HG02798 (cell line): ENCODE measurements around the gene TMEM213.
"Not testable (repeated sequence)": the region's sequence is repeated elsewhere in the genome, so short reads cannot be mapped to it uniquely, and the experiment has no call there.

Experiments used
- ATAC-seq: cut with Tn5 transposase; IDR thresholded peaks from one replicate; pipeline ENCODE4 v1.9.1; 2021; ENCODE audit warnings: mild to moderate bottlenecking; ENCODE audit not compliant: unreplicated experiment, poor library complexity

Gene TMEM213

GRCh38 chr7:138796038-138796615, 1.7 kb upstream of the TMEM213 start:
- peak; percentile 45 for ATAC-seq

- ATAC-seq: not testable (repeated sequence)
Observed at GRCh38 chr7:138797046-138797445, 748 bp upstream of the TMEM213 start.

DNA sequence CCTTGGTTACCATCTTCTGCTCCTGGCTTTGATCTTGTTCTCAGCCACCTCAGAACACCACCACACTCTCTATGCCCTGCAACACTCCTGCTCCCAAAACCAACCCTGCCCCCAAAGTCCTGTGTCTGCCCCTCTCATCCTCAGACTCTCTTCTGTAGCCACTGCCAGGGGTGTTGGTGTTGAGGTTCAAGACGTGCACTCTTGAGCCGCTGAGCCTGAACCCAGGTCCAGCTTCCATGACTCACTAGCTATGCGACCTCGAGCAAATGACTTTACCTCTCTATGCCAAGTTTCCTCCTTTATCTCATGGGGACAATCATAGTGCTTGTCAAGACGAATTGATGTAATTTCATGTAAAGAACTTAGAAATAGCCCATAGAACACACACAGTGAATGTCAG, 1.0 kb downstream of the TMEM213 start:
- ATAC-seq: no peak

DNA sequence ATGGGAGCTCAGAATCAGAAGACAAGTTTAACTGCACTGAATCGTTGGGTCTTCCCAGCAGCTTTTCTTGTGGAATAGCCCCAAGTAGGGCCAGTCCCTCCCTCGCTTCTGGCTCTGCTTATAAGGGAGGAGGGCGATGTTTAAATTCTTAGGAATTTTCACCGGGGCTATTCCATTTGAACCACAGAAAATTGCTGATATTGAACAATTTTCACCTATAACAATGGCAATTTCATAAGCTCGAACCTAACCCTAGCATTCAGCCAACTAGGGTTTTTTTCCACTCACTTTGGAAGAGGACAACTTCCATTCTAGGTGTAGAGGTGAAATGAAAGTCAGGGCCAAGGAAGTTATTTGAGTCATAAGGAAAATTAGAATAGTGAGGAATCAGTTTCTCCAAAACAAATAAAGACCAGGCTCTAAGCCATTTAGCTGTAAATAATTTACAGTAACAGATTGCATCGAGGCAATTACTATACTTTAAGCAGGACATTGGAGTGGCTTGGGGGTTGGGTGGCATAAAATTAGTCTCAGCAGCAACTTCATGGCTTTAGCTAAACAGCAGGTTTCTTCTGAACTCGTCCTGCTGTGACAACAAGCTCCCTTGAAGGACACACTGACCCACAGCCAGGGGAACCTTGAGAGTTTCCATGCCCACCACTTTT, 1.7 kb downstream of the TMEM213 start:
- ATAC-seq: no peak

GRCh38 chr7:138801256-138801655, 3.5 kb downstream of the TMEM213 start:
- no peak for ATAC-seq

GRCh38 chr7:138802706-138803105, 4.9 kb downstream of the TMEM213 start:
- no peak for ATAC-seq

DNA sequence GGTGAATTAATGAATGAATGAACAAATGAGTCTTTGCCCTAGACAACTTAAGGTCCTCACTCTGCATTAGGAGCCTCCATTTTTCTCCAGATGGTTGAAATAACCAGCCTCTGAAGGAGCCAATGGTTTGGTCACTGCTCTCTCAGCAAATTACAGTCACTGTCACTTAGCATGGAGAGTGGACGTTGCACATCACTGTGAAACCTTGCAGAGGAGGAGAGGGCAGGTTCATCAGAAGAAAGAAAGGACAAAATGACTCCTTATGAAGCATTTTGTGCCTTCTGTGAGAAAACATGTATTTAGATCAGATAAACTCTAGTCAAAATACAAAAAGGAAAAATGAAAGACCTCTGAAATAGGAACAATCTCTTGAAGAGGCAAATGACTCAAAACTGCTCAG, 6.8 kb downstream of the TMEM213 start:
- ATAC-seq: no peak

DNA sequence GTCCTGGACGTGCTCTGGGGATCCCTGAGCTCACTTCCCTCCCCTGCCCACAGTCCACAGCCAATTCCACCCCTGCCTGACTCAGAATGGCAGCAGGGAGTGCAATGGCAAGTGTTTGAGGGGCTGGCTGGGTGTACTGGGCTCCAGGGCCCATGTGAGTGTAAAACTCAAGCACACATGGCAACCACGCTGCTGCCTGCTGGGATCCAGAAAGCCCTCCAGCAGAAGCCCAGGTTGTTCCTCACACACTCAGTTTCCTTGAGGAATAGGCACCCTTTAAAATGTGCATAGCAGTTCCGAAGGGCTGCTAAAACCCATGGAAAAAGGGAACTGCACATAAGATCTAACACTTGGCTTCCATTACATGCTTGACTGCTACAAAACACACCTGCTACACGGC, 11.6 kb downstream of the TMEM213 start:
- ATAC-seq: no peak

DNA sequence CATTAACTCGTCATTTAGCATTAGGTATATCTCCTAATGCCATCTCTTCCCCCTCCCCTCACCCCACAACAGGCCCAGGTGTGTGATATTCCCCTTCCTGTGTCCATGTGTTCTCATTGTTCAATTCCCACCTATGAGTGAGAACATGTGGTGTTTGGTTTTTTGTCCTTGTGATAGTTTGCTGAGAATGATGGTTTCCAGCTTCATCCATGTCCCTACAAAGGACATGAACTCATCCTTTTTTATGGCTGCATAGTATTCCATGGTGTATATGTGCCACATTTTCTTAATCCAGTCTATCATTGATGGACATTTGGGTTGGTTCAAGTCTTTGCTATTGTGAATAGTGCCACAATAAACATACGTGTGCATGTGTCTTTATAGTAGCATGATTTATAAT, 13.5 kb downstream of the TMEM213 start:
- not testable (repeated sequence) for ATAC-seq

- ATAC-seq: no peak
Observed at GRCh38 chr7:138813945-138814344, 16.2 kb downstream of the TMEM213 start.

- ATAC-seq: no peak
Observed at GRCh38 chr7:138814816-138815332, 17.1 kb downstream of the TMEM213 start.

- no peak for ATAC-seq
Observed at GRCh38 chr7:138816650-138817049, 18.9 kb downstream of the TMEM213 start.

DNA sequence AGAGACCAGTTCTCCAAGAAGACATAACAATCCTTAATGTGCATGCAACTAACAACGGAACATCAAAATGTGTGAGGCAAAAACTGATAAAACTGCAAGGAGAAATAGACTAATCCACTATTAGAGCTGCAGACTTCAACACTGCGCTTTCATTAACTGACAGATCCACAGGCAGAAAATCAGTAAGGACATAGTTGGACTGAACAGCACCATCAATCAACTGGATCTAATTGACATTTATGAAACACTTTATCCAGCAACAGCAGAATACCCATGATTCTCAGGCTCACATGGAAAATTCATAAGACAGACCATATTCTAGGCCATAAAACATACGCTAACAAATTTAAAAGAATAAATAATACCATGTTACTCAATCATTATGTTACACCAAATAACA, 21.8 kb downstream of the TMEM213 start:
- ATAC-seq: no peak

- ATAC-seq: no peak
Observed at GRCh38 chr7:138821912-138822311, 24.1 kb downstream of the TMEM213 start.

- no peak for ATAC-seq
Observed at GRCh38 chr7:138822867-138823535, 25.2 kb downstream of the TMEM213 start.

GRCh38 chr7:138825049-138825721, 27.4 kb downstream of the TMEM213 start:
- ATAC-seq: no peak

DNA sequence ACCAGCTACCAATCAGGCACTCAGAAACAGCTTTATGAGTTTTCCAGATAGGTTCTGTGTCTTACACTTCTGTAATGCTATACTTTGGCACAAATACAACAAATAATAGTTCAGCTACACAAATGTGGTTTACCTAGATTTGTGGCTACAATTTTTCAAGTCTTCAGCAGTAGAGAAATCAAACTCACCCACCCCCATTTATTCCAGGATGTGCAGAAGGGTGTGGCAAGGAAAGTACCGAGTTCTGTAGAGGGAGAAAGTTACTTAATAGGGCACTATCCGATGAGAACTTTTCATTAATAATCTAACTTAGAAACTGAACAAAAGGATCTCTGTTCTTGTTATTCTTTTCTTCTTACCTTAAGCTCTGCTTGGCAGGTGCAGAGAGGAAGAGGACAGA, 30.5 kb downstream of the TMEM213 start:
- no peak for ATAC-seq

DNA sequence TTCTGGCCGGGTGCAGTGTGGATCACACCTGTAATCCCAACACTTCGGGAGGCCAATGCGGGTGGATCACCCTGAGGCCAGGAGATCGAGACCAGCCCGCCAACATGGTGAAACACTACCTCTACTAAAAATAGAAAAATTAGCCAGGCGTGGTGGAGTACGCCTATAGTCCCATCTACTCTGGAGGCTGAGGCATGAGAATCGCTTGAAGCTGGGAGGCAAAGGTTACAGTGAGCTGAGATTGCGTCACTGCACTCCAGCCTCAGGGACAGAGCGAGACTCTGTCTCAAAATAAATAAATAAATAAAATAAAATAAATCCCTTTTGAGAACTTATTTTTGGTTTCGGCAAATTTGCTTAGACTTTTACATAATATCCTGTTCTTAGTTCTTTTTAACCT, 31.5 kb downstream of the TMEM213 start:
- ATAC-seq: no peak

- no peak for ATAC-seq
Observed at GRCh38 chr7:138832966-138833365, 35.2 kb downstream of the TMEM213 start.

GRCh38 chr7:138833596-138833995, 35.8 kb downstream of the TMEM213 start:
- no peak for ATAC-seq

GRCh38 chr7:138834583-138834982, 36.8 kb downstream of the TMEM213 start:
- no peak for ATAC-seq
